Endothelial cell of hepatic sinusoid (primary cell): ENCODE results near the gene TNFRSF1A.
"Not testable (repeated sequence)": the region's sequence is repeated elsewhere in the genome, so short reads cannot be mapped to it uniquely, and the experiment has no call there.

Experiments
- in situ Hi-C: cut with HindIII; loops from 2 replicates; pipeline ENCODE4 v1.10.0; 2017; ENCODE audit warnings: low sequenced_read_pairs

Gene TNFRSF1A

GRCh38 chr12:6310771-6311610 lies 30.9 kb downstream of the TNFRSF1A start:
- in situ Hi-C loops, result no loop called here

- in situ Hi-C loops, result no loop called here
Measured at GRCh38 chr12:6307529-6307928, 34.3 kb downstream of the TNFRSF1A start.

GRCh38 chr12:6306599-6307220 lies 35.2 kb downstream of the TNFRSF1A start:
- in situ Hi-C loops, result no loop called here

GRCh38 chr12:6306151-6306550 lies 35.7 kb downstream of the TNFRSF1A start:
- in situ Hi-C loops, result no loop called here

- in situ Hi-C loops, result no loop called here
Measured at GRCh38 chr12:6303071-6303470, 38.8 kb downstream of the TNFRSF1A start.

GRCh38 chr12:6302621-6303020 lies 39.3 kb downstream of the TNFRSF1A start:
- in situ Hi-C loops, result no loop called here

GRCh38 chr12:6301721-6302120 lies 40.2 kb downstream of the TNFRSF1A start:
- in situ Hi-C loops, result no loop called here

GRCh38 chr12:6297170-6297569 lies 44.7 kb downstream of the TNFRSF1A start:
- in situ Hi-C loops, result no loop called here

- in situ Hi-C loops, result no loop called here
Measured at GRCh38 chr12:6295094-6295811, 46.6 kb downstream of the TNFRSF1A start.

GRCh38 chr12:6294156-6295093 lies 47.5 kb downstream of the TNFRSF1A start:
- in situ Hi-C loops, result no loop called here

- in situ Hi-C loops, result no loop called here
Measured at GRCh38 chr12:6292606-6293005, 49.3 kb downstream of the TNFRSF1A start.

GRCh38 chr12:6289906-6290305 lies 52.0 kb downstream of the TNFRSF1A start:
- in situ Hi-C loops, result not testable (repeated sequence)

- in situ Hi-C loops, result not testable (repeated sequence)
Measured at GRCh38 chr12:6289081-6289480, 52.8 kb downstream of the TNFRSF1A start.

GRCh38 chr12:6288235-6288634 lies 53.6 kb downstream of the TNFRSF1A start:
- in situ Hi-C loops, result no loop called here

GRCh38 chr12:6285532-6286306 lies 56.2 kb downstream of the TNFRSF1A start:
- in situ Hi-C loops, result no loop called here

GRCh38 chr12:6285063-6285477 lies 56.8 kb downstream of the TNFRSF1A start:
- in situ Hi-C loops, result no loop called here

- in situ Hi-C loops, result no loop called here
Measured at GRCh38 chr12:6284273-6284672, 57.6 kb downstream of the TNFRSF1A start.

GRCh38 chr12:6282453-6282840 lies 59.4 kb downstream of the TNFRSF1A start:
- in situ Hi-C loops, result no loop called here

GRCh38 chr12:6281081-6281809 lies 60.6 kb downstream of the TNFRSF1A start:
- in situ Hi-C loops, result no loop called here
